Activated CD8-positive, alpha-beta memory T cell treated with anti-CD3 and anti-CD28 coated beads for 1 hour (primary cell): ENCODE measurements around the gene PI4KA.
"Not testable (repeated sequence)": the region's sequence is repeated elsewhere in the genome, so short reads cannot be mapped to it uniquely, and the experiment has no call there.

ENCODE experiments used
- DNase-seq, 2 donors: peaks; one replicate each; pipeline ENCODE4 v3.0.0-alpha.2; 2020; ENCODE audit warnings: low read depth in 1 of 2; ENCODE audit errors: extremely low read depth in 1 of 2

PI4KA gene

DNA sequence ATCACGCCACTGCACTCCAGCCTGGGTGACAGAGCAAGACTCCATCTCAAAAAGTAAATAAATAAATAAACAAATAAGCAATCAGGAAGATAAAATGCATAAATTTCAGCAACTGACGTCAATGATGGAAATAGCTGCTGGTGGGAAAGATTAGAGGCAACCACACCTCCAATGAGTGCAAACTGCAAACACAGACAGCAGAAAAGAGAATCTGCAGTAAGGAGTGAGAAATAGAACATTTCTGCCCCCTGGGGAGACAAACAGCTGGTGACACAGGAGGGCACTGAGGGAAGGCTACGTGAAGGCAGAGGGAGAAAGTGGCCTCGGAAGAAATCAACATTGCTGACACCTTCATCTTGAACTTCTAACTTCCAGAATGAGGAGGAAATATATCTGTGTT is 6.5 kb downstream of the PI4KA start:
- no peak for DNase-seq

DNA sequence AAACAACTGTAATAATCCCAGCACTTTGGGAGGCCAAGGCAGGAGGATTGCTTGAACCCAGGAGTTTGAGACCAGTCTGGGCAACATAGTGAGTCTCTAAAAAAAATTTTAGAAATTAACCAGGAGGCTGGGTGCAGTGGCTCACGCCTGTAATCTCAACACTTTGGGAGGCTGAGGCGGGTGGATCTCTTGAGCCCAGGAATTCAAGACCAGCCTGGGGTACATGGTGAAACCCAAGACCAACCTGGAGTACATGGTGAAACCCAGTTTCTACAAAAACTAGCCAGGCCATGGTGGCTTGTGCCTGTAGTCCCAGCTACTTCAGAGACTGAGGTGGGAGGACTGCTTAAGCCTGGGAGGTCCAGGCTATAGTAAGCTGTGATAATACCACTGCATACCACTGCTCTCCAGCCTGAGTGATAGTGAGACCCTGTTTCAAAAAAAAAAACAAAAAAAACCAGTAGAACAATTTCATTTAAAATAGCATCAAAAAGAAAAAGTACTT is 11.2 kb downstream of the PI4KA start:
- no peak for DNase-seq

DNA sequence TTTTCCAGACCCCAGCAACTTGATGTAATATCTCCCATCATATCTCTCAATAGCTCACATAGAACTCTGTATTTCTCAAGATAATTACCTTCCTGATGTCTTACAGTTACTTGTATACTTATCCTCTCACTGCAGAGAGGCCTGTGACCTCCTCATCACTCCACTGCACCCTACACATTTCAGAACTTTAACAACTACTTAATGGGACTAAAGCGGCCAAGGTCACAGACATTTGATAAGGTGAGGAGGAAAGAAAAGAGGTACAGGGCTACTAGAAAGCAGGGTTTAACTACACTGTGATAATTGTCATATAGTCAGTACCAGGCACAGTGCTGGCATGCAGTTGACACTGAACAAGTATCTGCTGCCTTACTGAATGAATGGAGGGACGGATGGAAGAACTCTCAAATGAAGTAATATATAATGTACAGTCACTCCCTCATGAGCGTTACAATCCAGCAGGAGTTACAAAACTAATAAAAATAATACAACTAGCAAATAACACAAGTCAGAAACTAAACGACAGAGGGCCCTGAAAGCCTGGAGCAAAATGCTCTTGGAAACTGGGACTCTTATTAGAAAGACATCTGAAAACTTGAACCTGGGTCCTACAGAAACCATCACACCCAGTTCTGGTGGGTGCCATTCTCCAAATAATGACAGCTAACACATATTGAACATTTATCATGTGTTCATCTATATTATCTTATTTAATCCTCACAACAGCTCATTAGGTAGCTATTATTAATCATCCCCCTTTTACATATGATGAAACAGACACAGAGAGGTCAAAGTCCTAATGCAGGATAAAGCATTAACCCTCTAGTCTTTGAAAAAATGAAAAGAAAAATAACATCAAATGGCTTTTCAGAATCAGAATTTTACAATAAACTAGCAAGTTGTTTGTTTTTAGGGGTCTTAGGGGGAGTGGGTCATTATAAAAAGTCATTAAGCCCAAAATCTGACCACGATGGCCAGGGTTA is 14.3 kb downstream of the PI4KA start:
- DNase-seq = no peak

DNA sequence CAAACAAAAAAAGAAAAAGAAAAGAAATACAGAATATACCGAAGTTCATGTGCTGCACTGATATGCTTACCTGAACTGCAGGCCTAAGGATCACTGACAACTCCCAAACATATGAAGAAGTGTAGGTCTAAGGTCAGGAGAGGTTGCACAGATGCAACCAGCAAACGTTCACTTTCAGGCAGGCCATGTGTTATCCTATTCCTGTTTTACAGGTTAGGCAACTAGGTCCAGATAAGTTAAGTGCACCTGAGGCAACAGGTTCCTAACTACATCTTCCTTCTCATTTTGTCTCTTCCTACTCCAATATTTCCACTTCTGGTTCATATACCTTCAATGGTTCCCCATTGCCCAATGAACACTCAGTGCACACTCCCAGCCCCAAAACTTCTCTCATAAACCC is 15.1 kb downstream of the PI4KA start:
- DNase-seq = no peak

DNA sequence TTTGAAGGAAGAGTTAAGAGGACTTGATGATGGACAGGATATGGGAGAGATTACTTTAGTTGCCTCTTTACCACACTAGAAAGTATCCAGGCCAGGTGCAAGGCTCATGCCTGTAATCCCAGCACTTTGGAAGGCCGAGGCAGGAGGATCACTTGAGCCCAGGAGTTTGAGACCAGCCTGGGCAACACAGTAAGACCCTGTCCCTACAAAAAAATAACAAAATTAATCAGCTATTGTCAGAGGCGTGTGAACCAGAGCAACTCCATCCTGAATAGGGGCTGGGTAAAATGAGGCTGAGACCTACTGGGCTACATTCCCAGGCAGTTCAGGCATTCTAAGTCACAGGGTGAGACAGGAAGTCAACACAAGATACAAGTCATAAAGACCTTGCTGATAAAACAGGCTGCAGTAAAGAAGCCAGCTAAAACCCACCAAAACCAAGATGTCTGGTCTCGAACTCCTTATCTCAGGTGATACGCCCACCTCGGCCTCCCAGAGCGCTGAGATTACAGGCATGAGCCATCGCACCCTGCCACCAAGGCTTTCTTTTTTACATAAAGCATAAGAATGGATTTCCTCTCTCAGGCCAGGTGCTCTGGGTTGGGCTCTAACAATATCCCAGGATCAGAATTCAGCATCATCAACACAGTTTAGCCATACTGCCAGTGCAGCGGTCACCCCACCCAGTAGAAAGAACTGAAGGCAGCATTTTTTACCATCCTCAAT is 17.8 kb downstream of the PI4KA start:
- DNase-seq = no peak

DNA sequence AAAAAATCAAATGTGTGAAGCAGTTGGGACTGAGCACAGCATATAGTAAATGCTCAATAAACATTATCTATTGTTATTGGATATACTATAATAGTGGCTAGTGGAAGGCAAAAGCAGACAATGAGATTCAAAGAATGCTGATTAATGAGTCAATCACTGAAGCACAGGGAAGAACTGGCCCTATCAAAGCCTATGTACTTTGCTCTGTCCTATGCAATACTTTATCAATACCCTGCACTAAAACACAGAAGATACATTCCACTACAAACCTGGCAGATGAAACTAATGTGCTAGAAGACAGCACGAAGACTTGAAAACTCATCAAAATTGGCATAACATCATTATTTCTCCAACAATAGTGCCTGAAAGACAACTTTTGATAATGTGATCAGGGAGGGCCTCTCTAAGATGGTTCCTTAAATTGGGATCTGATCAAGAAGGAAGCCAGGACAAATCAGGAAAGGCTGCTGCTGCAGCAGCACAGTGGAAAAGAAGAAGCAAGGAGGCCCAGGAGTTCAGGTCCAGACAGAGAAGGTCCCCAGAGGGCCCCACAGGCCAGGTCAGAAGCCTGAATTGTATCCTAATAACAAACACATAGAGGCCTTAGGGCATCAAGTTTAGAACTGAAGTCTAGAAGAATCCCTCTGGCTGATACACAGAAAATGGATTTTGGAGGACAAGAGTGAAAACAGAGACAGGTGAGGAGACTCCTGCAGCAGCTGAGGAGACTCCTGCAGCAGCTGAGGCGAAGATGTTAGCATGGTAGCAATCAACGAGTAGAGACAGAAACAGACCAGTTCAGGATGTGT is 18.6 kb downstream of the PI4KA start:
- DNase-seq = no peak

DNA sequence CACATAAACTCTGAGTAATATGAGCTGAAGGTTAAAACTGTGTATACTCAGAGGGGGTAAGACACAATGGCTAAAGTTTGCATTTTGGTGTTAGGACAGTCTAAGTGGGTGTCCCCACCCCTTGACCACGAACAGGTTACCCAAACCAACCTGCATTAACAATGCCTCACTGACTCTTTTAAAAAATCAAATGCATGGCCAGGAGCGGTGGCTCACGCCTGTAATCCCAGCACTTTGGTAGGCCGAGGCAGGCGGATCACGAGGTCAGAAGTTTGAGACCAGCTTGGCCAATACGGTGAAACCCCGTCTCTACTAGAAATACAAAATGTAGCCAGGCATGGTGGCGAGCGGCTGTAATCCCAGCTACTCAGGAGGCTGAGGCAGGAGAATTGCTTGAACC is 19.3 kb downstream of the PI4KA start:
- DNase-seq = not testable (repeated sequence)

DNA sequence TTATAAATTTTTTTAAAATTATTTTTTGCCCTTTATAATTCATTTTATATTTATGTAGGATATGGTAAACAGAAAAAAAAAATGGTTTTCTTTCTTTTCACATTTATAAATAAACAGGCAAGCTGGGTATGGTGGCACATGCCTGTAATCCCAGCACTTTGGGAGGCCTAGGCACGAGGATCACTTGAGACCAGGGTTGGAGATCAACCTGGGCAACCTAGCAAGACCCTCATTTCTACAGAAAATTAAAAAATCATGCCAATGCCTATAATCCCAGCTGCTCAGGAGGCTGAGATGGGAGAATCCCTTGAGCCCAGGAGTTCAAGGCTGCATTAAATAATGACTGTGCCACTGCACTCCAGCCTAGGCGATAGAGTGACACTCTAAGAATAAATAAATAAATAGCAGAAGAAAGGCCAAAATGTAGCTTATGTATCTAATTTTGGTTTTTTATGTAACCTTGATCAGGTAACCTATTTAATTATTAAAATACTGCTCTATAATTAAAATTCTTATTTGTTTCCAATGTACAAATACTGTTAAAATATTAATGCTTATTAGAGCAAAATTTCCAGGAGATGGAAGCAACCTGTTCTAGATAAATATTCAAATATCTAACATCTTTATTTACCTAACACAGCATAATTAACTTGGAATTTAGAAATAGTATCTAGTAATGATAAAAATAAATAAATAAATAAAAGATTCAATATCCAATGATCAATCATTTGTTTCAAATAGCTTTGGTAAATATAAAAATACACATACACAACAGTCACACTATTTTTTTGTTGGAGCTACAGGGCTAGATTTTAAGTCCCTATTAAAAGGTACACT is 21.4 kb downstream of the PI4KA start:
- no peak for DNase-seq

DNA sequence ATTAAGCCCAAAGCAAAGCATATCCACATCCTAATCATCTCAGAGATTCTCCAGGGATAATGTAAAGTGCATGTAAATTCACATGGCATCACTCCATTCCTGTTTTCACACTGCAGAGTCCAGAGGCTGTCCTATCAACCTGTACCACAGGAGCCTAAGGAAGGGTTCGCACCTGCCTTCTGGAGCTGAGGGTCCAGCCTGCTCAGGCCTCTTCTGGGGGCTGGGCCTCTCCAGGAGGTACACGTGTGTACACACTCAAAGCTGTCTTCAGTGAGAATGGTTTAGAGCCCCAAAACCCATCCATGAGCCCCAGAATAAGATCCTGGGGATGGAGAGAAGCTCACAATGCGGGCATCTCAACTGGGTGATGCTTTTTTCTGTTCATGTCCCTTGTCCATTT is 23.9 kb downstream of the PI4KA start:
- DNase-seq = no peak

DNA sequence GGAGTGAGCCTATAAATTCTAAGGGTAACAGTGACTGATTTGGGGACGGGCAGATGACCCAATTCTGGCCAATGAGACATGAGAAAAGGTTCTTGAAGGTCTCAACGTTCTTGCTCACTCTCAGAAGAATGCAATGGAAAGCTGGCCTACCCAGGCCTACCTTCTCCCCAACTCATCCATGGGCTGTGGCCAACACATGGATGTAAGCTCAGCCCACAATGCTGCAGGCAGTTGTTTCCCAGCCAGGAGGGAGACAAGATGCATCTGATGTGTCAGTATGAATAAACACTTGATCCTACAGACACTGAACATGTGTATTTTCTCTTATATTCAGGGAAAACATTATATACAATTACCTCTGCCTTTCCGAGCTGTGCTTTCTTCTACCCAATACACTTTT is 24.4 kb downstream of the PI4KA start:
- DNase-seq = no peak

DNA sequence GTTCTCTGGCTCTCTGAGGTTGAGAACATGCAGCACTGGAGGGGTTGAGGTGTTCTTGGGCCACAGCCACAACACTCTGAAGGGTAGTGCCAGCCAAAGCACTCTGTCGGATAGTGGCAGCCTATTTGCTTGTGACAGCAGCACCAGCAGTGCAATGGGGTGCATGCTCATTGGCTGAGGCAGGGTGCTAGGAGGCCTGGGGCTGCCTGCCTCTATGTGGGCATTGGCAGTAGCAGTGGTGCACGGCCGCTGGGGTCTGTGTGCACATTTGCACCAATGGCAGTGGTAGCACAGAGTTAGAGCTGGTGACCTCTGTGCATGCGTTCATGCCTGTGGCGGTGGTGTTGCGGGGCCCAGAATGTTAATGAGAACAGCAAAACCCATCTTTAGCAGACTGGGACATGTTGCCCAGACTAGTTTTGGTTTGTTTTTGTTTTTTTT is 25.4 kb downstream of the PI4KA start:
- no peak for DNase-seq

DNA sequence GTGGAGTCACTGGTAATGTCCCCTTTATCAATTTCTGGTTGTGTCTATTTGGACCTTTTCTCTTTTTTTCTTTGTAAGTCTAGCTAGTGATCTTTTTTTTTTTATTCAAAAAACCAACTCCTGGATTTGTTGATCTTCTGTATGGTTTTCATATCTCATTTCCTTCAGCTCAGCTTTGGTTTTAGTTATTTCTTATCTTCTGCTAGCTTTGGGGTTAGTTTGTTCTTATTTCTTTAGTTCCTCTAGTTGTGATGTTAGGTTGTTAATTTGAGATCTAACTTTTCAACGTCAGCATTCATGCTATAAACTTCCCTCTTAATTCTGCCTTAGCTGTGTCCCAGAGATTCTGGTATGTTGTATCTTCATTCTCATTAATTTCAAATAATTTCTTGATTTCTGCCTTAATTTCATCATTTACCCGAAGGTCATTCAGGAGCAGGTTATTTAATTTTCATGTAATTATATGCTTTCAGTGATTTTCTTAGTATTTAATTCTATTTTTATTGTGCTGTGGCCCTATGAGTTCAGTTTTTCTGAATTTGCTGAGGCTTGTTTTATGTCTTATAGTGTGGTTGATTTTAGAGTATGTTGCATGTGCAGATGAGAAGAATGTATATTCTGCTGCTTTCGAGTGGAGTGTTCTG is 29.0 kb downstream of the PI4KA start:
- no peak for DNase-seq

DNA sequence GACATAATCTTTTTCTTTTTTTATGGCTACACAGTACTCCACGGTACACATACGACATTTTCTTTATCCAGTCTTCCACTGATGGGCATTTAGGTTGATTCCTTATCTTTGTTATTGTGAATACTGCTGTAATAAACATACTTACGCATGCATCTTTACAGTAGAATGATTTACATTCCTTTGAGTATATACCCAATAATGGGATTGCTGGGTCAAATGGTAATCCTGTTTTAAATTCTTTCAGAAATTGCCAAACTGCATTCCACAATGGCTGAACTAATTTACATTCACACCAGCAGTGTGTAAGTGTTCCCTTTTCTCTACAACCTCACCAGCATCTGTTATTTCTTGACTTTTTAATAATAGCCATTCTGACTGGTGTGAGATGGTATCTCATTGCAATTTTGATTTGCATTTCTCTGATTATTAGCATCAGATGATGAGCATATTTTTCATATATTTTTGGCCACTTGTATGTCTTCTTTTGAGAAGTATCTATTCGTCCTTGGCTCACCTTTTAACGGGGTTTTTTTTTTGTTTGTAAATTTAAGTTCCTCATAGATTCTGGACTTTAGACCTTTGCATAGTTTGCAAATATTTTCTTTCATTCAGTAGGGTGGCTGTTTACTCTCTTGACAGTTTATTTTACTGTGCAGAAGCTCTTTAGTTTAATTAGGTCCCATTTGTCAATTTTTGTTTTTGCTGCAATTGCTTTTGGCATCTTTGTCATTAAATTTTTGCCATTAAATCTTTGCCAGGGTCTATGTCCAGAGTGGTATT is 32.0 kb downstream of the PI4KA start:
- DNase-seq = not testable (repeated sequence)

DNA sequence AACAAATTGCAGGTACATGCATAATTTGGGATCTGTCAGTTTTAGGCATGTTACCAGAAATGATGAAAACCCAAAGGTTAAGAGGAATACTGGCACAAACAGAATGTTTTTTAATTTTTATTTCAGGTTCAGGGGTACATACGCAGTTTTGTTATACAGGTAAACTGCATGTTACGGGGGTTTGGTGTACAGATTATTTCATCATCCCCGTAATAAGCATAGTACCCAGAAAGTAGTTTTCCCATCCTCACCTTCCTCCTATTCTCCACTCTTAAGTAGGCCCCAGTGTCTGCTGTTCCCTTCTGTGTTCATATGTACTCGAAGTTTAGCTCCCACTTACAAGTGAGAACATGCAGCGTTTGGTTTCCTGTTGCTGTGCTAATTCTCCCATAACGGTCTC is 33.0 kb downstream of the PI4KA start:
- DNase-seq = no peak

DNA sequence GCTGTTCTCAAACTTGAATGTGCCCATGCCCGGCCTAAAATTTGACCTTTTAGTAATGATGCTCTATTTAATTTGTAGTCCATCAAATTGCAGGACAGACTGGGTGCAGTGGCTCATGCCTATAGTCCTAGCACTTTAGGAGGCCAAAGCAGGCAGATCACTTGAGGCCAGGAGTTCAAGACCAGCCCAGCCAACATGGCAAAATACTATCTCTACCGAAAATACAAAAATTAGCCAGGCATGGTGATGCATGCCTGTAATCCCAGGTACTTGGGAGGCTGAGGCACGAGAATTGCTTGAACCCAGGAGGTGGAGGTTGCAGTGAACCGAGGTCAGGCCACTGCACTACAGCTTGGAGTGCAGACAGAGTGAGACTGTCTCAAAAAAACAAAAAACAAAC is 33.4 kb downstream of the PI4KA start:
- not testable (repeated sequence) for DNase-seq

DNA sequence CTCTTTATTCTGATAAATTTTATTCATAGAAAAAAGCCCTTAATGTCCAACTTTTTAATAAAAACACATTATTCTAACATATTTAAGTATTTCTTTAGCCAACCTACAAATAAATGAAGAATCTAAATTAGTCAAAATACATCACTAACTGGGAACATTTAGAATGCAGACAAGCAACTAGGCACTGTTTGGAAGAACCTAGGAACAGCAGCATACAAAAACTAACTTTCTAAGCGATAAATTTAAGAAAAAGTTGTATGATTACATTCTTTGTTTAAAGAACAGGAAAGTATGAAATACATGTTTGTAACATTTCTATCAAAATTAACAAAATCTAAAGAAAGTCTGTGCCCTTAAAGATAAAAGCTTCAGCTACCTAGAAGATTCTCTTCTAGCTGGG is 35.3 kb downstream of the PI4KA start:
- no peak for DNase-seq

DNA sequence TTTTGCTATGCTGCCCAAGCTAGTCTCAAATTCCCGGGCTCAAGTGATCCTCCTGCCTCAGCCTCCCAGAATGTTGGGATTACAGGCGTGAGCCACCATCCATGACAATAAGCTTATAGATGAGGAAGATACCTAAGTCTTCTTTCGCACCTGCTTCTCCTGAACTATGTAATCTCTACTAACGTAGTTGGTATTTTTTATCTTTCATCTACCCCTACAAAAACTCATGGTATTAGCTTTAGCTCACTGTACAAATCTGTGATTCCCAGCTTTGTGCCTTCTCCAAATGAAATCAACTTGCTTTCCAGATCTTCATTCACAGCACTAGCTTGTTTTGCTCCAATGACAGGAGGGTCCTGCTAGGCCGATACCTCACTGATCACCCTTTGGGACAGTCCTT is 36.4 kb downstream of the PI4KA start:
- no peak for DNase-seq

DNA sequence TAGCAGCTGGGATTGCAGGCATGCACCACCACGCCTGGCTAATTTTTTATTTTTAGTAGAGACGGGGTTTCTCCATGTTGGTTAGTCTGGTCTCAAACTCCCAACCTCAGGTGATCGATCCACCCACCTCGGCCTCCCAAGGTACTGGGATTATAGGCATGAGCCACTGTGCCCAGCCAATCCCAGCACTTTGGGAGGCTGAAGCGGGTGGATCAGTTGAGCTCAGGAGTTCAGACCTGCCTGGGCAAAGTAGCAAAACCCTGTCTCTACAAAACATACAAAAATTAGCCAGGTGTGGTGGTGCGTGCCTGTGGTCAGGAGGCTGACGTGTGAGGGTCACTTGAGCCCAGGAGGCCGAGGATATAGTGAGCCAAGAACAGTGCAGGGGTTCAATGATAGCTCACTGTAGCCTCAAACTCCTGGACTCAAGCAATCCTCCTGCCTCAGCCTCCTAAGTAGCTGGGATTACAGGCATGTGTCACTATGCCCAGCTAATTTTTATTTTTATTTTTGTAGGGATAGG is 36.8 kb downstream of the PI4KA start:
- DNase-seq = not testable (repeated sequence)

DNA sequence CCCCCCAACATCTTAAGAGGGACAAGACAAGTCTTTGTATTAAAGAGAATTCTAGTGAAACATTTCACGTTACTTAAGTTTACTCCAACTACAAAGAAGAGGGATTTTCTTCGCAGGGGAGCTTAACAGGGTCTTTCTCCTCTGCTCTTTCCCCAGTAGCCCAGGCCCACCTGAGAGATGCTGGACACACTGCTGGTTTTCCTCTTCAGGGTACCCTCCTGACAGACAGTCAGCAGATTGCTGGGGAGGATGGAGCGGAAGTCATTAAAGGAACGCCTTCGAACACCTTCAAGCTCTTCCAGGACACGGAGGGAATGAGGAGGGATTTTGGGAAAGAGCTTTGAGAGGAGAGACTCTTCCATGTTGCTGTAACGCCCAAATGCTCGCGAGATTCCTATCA is 39.1 kb downstream of the PI4KA start:
- DNase-seq = no peak
